Endothelial cell of umbilical vein (primary cell): ENCODE data around the gene NPS. TPM values are rescaled to one million over a fixed set of nuclear protein-coding genes. Genes with fewer than 3 reads are reported as not detected.

Experiments
- BruUV-seq: library from RNA; stranded (reverse); fragments of 400-500 nt; replicated peaks from 2 replicates; lab custom pipeline; 2021; lab: Mats Ljungman, UMichigan
- CTCF ChIA-PET: fragments of 300-600, 350-600 bp; sonication (Branson Sonifier 250); formaldehyde crosslinking; loops from one replicate; lab custom pipeline; 2021; ENCODE audit warnings: antibody characterized with exemption, inconsistent platforms; lab: Charles Lee
- POLR2A ChIA-PET: fragments of 300-600, 350-600 bp; sonication (Branson Sonifier 250); formaldehyde crosslinking; loops from one replicate; lab custom pipeline; 2021; ENCODE audit warnings: antibody characterized with exemption, inconsistent platforms; lab: Charles Lee
- DNase-seq: peaks from one replicate; pipeline ENCODE4 v3.0.0-alpha.2; 2011; ENCODE audit warnings: low read depth, low spot score
- FAIRE-seq: peaks from 2 replicates; lab custom pipeline; 2011; peaks lifted over from hg19 to GRCh38; lab: Jason Lieb, UNC
- H2AFZ ChIP-seq: 2 replicates; pipeline ENCODE4 v1.6.0; 2012; ENCODE audit warnings: low read depth, low read length, control low read depth, inconsistent platforms
- H3K27ac ChIP-seq: 2 replicates; pipeline ENCODE4 v1.5.1; 2011; ENCODE audit warnings: low read depth, mild to moderate bottlenecking, control low read depth, low read length, moderate library complexity; ENCODE audit not compliant: insufficient read depth
- H3K27me3 ChIP-seq, 2 experiments: 2 replicates each; pipeline versions ENCODE4 v1.6.0 to v1.6.1; 2011; ENCODE audit warnings: low read length in 2 of 2, mixed read lengths in 1 of 2; ENCODE audit not compliant: control insufficient read depth in 2 of 2, insufficient read depth in 2 of 2
- H3K36me3 ChIP-seq, 2 experiments: 2 replicates in 1 of 2; 3 replicates in 1 of 2; pipeline ENCODE4 v1.5.1; 2011; ENCODE audit warnings: low read length in 2 of 2, mild to moderate bottlenecking in 1 of 2, moderate library complexity in 1 of 2; ENCODE audit not compliant: control insufficient read depth in 2 of 2, insufficient read depth in 2 of 2; ENCODE audit errors: extremely low read depth in 1 of 2
- H3K4me1 ChIP-seq: 3 replicates; pipeline ENCODE4 v1.5.1; 2011; ENCODE audit warnings: mild to moderate bottlenecking, low read length; ENCODE audit not compliant: control insufficient read depth, insufficient read depth; ENCODE audit errors: extremely low read depth
- H3K4me2 ChIP-seq: 2 replicates; pipeline ENCODE4 v1.6.1; 2011; ENCODE audit warnings: low read length, control low read depth, mixed read lengths; ENCODE audit not compliant: insufficient read depth
- H3K4me3 ChIP-seq, 3 experiments: fragments of 200-600 bp in 1 of 3; sonication (generic), shearing (Covaris generic) in 1 of 3; replicated peaks in 1 of 3; 2 replicates each; pipeline ENCODE4 v1.5.1; 2011 to 2016; ENCODE audit warnings: control low read depth in 3 of 3, low read length in 3 of 3, mild to moderate bottlenecking in 2 of 3, inconsistent platforms in 1 of 3, low read depth in 1 of 3, moderate library complexity in 1 of 3; ENCODE audit not compliant: insufficient read depth in 1 of 3
- H3K79me2 ChIP-seq: 2 replicates; pipeline ENCODE4 v1.6.0; 2012; ENCODE audit warnings: low read length, inconsistent platforms; ENCODE audit not compliant: control insufficient read depth, insufficient read depth
- H3K9ac ChIP-seq: replicated peaks from 2 replicates; pipeline ENCODE3; 2011; ENCODE audit warnings: low read length, control low read depth; ENCODE audit not compliant: insufficient read depth; ENCODE audit errors: extremely low read depth
- H3K9me1 ChIP-seq: replicated peaks from 3 replicates; pipeline ENCODE4 v1.6.0; 2011; ENCODE audit warnings: mild to moderate bottlenecking, low read length; ENCODE audit not compliant: control insufficient read depth, insufficient read depth; ENCODE audit errors: extremely low read depth
- H3K9me3 ChIP-seq: replicated peaks from 2 replicates; pipeline ENCODE4 v1.5.1; 2012; ENCODE audit warnings: low read length, inconsistent platforms; ENCODE audit not compliant: control insufficient read depth, insufficient read depth
- H4K20me1 ChIP-seq: replicated peaks from 2 replicates; pipeline ENCODE3; 2011; ENCODE audit warnings: mild to moderate bottlenecking, low read length; ENCODE audit not compliant: control insufficient read depth, insufficient read depth; ENCODE audit errors: extremely low read depth
- CTCF ChIP-seq, 2 donors: IDR thresholded peaks; 1 replicate in 1 of 2; 2 replicates in 1 of 2; pipeline ENCODE4 v1.5.1; 2011; ENCODE audit warnings: low read length in 2 of 2, mild to moderate bottlenecking in 2 of 2, moderate library complexity in 2 of 2, control low read depth in 1 of 2, inconsistent platforms in 1 of 2, low read depth in 1 of 2; ENCODE audit not compliant: insufficient read depth in 1 of 2; ENCODE audit errors: extremely low read depth in 1 of 2
- EZH2 ChIP-seq: IDR thresholded peaks from 2 replicates; pipeline ENCODE4 v1.6.1; 2012; ENCODE audit warnings: borderline replicate concordance, low read depth, mild to moderate bottlenecking, moderate library complexity, low read length, inconsistent platforms; ENCODE audit not compliant: severe bottlenecking
- FOS ChIP-seq: IDR thresholded peaks from 2 replicates; pipeline ENCODE4 v1.6.1; 2011; ENCODE audit warnings: mild to moderate bottlenecking, low read length, moderate library complexity, borderline replicate concordance; ENCODE audit not compliant: insufficient read depth
- GATA2 ChIP-seq: IDR thresholded peaks from 2 replicates; pipeline ENCODE4 v1.7.0; 2011; ENCODE audit warnings: low read depth, mild to moderate bottlenecking, moderate library complexity, mixed read lengths, low read length; ENCODE audit not compliant: insufficient read length, insufficient read depth
- JUN ChIP-seq: IDR thresholded peaks from 2 replicates; pipeline ENCODE4 v1.6.1; 2011; ENCODE audit warnings: borderline replicate concordance, low read depth; ENCODE audit not compliant: insufficient read length, insufficient read depth
- MAX ChIP-seq: IDR thresholded peaks from 2 replicates; pipeline ENCODE4 v1.6.1; 2011; ENCODE audit not compliant: insufficient read depth, insufficient read length
- MYC ChIP-seq: IDR thresholded peaks from one replicate; pipeline ENCODE4 v1.6.1; 2011; ENCODE audit warnings: mild to moderate bottlenecking, low read depth, low read length
- POLR2A ChIP-seq: IDR thresholded peaks from 2 replicates; pipeline ENCODE4 v1.6.1; 2012; ENCODE audit warnings: low read depth, mild to moderate bottlenecking, control low read depth, low read length
- POLR2AphosphoS5 ChIP-seq: IDR thresholded peaks from 2 replicates; pipeline ENCODE4 v1.6.1; 2012; ENCODE audit warnings: low read depth, mild to moderate bottlenecking, control low read depth, low read length, moderate library complexity; ENCODE audit not compliant: insufficient read depth
- dilution Hi-C: fragments of 300-500 bp; cut with MboI; formaldehyde crosslinking; loops from one replicate; pipeline ENCODE4 v1.15.0; 2019; ENCODE audit warnings: low sequenced_read_pairs; ENCODE audit not compliant: extremely low pct_ligation_motif_present
- intact Hi-C: fragments of 100-400 bp; cut with micrococcal nuclease; formaldehyde crosslinking; loops from one replicate; pipeline ENCODE4 v1.10.0; 2022
- polyA plus RNA-seq, 4 experiments: library from polyadenylated mRNA; depleted of rRNA in 3 of 4; stranded (reverse) in 3 of 4; unstranded in 1 of 4; fragments of >200 nt; gene quantifications; 2 replicates each; pipeline versions ENCODE4 v1.2.1 to v1.2.3, GENCODE V29; 2011 to 2012; ENCODE audit warnings: missing spikeins in 1 of 4
- total RNA-seq: library from RNA; stranded (reverse); gene quantifications from 2 replicates; pipeline ENCODE4 v1.2.3, GENCODE V29; 2021

The NPS gene
- total and polyA plus RNA-seq, 2 donors (not counting 3 experiments of a cell fraction or from before 2014, with no cell fraction given), result not detected

DNA sequence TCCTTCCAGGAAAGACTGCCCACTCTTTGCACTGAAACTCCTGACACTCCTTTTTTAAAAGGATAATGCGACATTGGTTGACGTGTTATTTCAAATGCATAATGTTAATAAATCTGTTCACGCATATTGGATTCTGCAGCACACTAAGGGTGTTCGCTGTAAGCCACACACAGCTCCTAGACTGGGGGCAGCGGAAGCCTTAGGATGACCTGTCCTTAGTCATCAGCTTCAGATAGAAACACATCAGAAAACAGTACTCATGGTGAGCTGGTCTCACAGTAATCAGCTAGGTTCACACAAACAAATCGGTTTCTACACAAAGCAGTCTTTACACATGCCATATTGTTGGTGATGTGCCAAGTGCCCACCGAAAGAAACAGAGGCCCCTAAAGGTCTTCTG lies 4.3 kb downstream of the NPS start:
- Histone ChIP-seq H3K9ac (no peak overlapping the region), H2AFZ (no peak overlapping the region), H3K79me2 (no peaks in the 10 kb centered on the region), H3K27ac (no peak overlapping the region), H3K4me3 (no peak overlapping the region), H4K20me1 (no peaks in the 10 kb centered on the region), H3K36me3 (no peaks in the 10 kb centered on the region), H3K27me3 (no peaks in the 10 kb centered on the region), H3K9me3 (no peaks in the 10 kb centered on the region), H3K4me1 (no peaks in the 10 kb centered on the region), H3K9me1 (no peaks in the 10 kb centered on the region), H3K4me2 (no peak overlapping the region)
- dilution Hi-C loops, result no loop called here
- no peak for TF ChIP-seq GATA2
- TF ChIP-seq JUN, result no peak
- no peak for TF ChIP-seq MYC
- TF ChIP-seq EZH2, result no peak
- no peak for TF ChIP-seq POLR2AphosphoS5
- no peak for TF ChIP-seq FOS
- TF ChIP-seq POLR2A, result no peak
- no peak for TF ChIP-seq CTCF (IDR thresholded peaks at IDR 0.05; ENCODE audit: extremely low read depth in 1 of 2, insufficient read depth in 1 of 2, low read depth in 1 of 2, low read length in 2 of 2)
- TF ChIP-seq MAX, result no peak
- ChIA-PET POLR2A (no interaction called here), CTCF (no interaction called here)
- no TSS peak for BruUV-seq
- DNase-seq (no peak), FAIRE-seq (no peak)
- intact Hi-C loops, result no loop called here
